ENCODE results near the gene PALM2AKAP2.

Gene PALM2AKAP2

GRCh38 chr9:109779711-109780452 is at the start of gene PALM2AKAP2:
Gene PALM2AKAP2, plus strand, starts transcription at chr9:109780198. Its CDS starts 291 bp downstream, at chr9:109780489.
- peak; percentile 1 for DNase-seq

- no peak for DNase-seq
Measured at GRCh38 chr9:109730228-109730627, 49.8 kb upstream of the PALM2AKAP2 start.

DNA sequence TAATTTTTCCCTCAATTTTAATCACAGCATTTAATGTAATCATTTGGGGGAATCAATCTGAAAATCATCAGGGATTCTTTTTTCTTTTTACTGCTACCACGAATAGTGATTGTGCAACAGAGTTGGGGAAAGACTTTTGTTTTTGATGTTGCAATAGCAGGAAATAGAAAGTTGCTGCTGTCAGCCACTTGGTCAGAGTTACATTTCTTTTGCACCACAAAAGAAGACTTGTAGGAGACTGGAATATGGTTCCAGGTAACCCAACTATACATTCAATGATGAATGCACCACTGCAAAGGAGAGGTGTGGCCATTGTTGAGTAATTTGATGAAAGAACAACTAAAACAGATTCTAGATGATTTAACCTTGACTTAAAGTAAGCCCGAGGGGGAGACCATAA is 46.3 kb upstream of the PALM2AKAP2 start:
- peak; percentile 29 for DNase-seq

GRCh38 chr9:109734814-109735213 is 45.2 kb upstream of the PALM2AKAP2 start:
- no peak for DNase-seq

DNA sequence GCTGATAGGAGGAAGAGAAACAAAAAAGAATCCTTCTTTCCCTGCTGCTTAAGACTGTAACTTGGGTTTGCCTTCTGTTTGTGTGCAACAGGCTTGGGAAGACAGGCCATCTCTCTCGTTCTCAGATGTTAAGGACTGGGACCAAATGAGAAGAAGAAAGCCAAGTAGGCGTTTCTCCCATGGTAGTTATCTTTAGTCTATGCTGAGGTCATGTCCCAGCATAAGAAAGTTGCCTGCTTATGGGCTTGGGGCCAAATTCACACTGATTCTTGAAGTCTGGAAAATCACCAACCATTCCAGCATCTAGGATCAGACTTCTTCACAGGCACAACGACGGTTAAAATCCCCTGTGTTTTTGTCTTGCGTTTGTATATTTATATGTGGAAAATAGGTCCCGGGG is 44.2 kb upstream of the PALM2AKAP2 start:
- no peak for DNase-seq

DNA sequence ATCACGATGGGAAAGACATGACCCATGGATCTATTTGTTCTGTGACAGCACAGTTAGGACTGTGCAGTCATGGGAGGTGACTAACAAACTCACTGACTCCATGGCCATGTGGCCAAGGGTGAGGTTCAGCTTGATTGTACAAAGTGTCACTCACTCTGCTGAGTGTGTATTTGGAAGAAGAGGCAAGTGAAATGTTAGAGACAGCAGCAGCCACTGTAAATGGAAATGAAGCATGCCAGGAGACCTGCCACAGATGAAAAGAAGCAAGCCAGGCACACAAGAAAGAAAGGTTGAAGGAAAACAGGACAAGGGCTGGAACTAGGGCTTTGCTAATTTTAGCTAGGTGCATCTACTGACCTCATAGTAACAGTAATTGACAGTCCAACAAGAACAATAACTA is 42.7 kb upstream of the PALM2AKAP2 start:
- DNase-seq, result no peak

DNA sequence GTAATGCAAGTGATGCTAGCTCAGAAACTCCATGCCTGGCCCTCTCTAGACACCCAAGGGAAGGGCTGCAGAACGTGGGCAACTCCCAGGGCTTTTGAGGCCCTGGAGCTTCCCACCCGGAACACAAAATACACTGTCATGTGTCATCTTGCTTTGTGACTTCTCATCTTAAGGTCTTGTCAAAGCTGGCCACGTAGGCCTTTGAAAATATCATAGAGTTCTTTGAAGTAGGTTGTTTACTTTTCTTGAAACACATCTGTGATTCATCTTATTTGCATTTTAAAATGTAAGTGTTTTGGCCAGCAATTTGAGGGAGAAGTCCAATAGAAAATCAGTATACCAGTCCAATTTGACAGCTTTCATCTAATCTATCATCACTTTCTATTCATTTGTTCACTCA is 40.2 kb upstream of the PALM2AKAP2 start:
- no peak for DNase-seq

DNA sequence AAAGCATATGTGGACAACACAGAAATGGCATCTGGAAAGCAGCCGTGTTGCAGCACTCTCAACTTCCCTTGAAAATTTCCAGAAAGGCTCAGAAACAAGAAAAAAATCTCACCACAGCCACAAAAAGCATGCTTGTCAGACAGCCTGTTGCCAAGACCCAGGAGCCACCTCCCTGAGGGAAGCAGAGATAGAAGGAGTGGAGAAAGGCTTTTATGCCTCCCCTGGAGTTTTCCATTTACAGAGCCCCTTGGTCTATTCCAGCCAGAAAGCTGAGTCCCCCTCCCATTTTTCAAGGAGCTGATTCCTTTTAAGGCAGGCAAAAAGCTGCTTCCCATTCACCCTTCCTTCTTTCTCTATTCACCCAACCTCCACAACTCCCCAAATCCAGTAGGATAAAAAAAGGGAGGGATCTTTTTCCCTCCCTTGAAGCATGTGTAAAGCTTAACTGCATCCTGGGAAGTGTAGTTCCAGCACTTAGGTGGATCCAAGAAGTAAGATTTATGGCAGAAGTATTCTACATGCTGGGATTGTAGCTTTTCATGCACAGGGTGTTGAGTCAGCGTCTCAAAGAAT is 37.1 kb upstream of the PALM2AKAP2 start:
- no peak for DNase-seq

- no peak for DNase-seq
Measured at GRCh38 chr9:109743696-109744095, 36.3 kb upstream of the PALM2AKAP2 start.

- DNase-seq, result no peak
Measured at GRCh38 chr9:109745335-109746283, 34.4 kb upstream of the PALM2AKAP2 start.

- no peak for DNase-seq
Measured at GRCh38 chr9:109751253-109751652, 28.7 kb upstream of the PALM2AKAP2 start.

DNA sequence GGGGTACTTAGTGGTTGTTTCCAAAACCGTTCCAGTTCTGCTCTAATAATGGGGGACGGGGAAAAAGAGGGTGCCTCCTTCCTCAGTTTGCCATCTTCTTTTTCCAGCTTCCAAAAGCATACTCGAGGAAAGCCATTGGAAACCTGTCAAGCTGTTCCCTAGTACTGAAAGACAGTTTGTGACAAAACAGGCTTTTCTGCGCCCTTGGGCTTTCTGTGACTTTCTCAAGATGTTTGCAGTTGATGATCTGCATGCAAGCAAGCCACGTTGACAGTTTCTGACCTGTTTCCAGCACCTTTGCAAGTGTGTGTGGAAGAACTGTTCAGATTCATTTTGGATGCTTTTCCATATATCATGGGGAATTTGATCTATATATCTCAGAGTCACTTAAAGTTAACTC is 26.7 kb upstream of the PALM2AKAP2 start:
- DNase-seq, result no peak

DNA sequence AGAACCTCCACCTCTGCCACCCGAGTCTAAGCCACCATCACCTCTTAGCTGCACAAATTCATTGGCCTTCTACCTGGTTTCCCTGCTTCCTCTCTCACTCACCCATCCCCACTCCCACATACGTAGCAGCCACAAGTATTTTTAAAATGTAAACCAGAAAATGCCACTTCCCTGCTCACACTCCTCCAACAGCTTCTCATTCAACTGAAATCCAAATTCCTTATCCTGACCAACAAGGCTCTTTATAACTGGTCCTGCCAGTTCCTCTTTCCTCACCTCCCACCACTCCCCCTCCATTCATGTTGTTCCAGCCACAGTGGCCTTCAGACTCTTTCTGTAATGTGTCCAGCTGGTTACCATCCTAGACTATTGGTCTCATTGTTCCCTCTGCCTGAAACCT is 25.0 kb upstream of the PALM2AKAP2 start:
- DNase-seq, result no peak

- no peak for DNase-seq
Measured at GRCh38 chr9:109759589-109759988, 20.4 kb upstream of the PALM2AKAP2 start.

DNA sequence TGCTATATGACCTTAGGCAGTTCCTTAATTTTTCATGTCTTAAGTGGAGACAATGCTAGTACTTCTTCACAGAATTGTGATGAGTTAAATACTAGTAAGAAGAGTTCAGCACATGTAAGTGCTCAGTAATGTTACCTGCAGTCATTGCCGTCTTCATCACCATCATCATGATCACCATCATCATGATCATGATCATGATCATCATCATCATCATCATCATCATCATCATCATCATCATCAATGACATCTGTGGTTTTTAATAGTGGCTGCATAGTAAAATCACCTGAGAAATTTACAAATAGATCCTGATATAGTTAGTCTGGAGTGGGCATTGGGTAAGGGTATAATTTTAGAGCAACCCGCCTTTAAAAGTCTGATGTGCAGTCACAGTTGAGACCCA is 14.7 kb upstream of the PALM2AKAP2 start:
- no peak for DNase-seq

DNA sequence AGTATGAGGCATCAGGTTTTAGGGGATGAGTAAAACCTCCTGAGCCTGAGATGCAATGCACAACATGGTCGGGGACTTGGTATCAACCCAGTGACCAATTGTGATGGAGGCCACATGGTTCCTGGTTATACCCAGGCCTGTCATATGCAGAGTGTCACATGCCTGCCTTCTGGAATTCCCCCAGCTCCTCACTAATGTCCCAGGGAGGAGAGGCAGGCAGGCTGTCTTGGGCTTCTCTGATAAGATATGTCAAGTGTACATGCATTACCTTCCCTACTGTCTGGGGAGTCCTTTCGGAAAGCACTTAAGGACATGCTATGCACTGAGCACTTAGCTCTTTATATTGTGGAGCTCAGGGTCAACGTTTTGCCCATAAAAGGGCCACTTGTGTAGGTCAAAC is 14.2 kb upstream of the PALM2AKAP2 start:
- DNase-seq, result peak; percentile 1

- DNase-seq, result peak; percentile 5
Measured at GRCh38 chr9:109766351-109766750, 13.6 kb upstream of the PALM2AKAP2 start.

- DNase-seq, result no peak
Measured at GRCh38 chr9:109767404-109767803, 12.6 kb upstream of the PALM2AKAP2 start.

- no peak for DNase-seq
Measured at GRCh38 chr9:109767814-109768213, 12.2 kb upstream of the PALM2AKAP2 start.

- no peak for DNase-seq
Measured at GRCh38 chr9:109769250-109769649, 10.7 kb upstream of the PALM2AKAP2 start.

DNA sequence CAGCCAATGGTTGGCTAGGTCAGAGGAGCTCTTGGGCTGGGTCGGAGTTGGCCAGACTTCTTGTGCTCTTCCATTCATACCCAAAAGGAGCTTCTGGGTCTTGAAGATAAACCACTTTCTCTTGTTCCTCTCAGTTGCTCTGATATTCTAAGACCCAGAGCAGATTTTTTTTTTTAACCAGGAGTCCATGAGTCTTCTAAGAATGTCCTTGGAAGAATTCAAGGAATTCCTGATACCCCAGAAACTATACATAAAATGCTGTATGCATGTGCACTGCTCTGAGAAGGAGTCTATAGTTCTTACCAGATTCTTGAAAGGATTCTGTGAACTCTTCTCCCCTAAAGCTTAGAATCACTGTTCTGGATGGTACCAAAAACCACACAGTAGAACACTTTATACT is 9.9 kb upstream of the PALM2AKAP2 start:
- no peak for DNase-seq

DNA sequence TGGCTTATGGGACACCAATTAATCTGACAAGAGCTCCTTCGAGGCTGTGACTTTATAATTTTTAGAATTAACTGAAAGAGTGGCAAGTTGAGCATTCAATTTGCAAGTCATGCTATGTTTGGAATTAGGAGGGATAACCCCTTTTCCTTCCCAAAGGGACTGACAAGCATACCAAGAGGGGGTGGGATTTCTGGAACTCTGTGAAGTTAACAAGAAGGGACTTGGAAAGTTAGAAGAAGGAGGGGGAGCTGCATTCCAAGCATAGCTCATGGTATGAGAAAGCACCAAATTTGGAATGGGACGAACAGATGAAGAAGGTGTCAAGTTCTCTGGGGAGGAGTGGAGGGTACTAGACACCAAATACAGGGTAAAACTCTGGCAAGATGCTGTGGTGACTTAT is 8.9 kb upstream of the PALM2AKAP2 start:
- DNase-seq, result no peak

DNA sequence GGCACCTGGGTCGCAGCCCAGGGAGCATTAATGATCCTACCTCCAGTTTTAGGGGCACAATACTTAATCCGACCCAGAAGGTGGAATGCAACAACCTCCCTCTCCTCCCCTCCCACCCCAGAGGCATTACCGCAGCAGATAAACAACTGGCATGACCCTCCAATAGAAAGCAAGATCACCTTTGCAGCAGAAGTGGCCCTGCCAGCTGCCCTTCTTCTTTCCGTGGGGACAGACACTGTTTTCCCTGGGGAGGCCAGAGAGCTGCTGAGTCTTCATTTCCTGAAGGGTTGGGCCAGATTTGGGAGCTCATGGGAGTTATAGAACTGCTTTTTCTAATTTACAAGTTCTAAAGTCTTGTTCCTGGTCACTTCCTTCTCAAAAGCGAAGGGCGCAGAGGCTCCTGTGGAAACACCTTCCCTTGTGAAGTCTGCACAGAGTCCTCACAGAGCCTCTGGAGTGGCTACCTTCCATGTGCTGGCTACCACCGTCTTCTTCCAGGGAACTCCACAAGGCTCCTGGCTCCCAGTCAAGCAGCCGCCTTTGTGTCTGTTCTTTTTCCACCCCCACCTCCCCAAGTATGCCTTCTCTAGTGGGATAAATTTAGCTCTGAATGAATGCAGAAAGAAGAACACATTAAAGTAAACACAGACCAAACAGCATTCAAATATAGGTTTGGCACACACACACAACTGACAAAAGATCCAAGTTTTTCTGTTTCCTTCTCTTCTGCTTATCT is 8.0 kb upstream of the PALM2AKAP2 start:
- DNase-seq, result no peak

Measured in suppressor macrophage treated with lipopolysaccharide for 4 hours (primary cell).